IMR-90 (cell line): ENCODE results near the gene LRPAP1. TPM values are rescaled to one million over a fixed set of nuclear protein-coding genes. Genes with fewer than 3 reads are reported as not detected.

ENCODE experiments used
- ATAC-seq: fragments of 200-7000 bp; cut with Tn5 transposase; 2 replicates; pipeline ENCODE4 v1.9.1; 2020; ENCODE audit warnings: low read depth, mild to moderate bottlenecking, moderate library complexity
- BruUV-seq: library from RNA; stranded (reverse); fragments of 400-500 nt; replicated peaks from 2 replicates; lab custom pipeline; 2021; lab: Mats Ljungman, UMichigan
- CTCF ChIA-PET: fragments of 300-600 bp; formaldehyde crosslinking; extraction: SDS; loops from one replicate; lab custom pipeline; 2021; ENCODE audit warnings: antibody characterized with exemption; lab: Yijun Ruan, JAX
- POLR2A ChIA-PET: fragments of 300-600 bp; sonication (Branson Sonifier 250); formaldehyde crosslinking; loops from one replicate; lab custom pipeline; 2022; ENCODE audit warnings: antibody characterized with exemption; ENCODE audit not compliant: unreplicated experiment; lab: Charles Lee
- DNase-seq: peaks from one replicate; pipeline ENCODE4 v3.0.0; 2013
- H2AFZ ChIP-seq: replicated peaks from 2 replicates; pipeline ENCODE3; 2013; ENCODE audit warnings: low read length, mild to moderate bottlenecking; ENCODE audit not compliant: poor library complexity
- H2AK5ac ChIP-seq: 2 replicates; pipeline ENCODE4 v1.6.1; 2013; ENCODE audit warnings: low read depth, low read length, inconsistent platforms
- H2AK9ac ChIP-seq: replicated peaks from 2 replicates; pipeline ENCODE3; 2013; ENCODE audit warnings: mild to moderate bottlenecking, low read depth, low read length, moderate library complexity; ENCODE audit not compliant: poor library complexity
- H2BK120ac ChIP-seq: 2 replicates; pipeline ENCODE4 v1.6.1; 2013; ENCODE audit warnings: low read depth, low read length, inconsistent platforms
- H2BK15ac ChIP-seq: 3 replicates; pipeline ENCODE4 v1.6.1; 2013; ENCODE audit warnings: low read depth, low read length, inconsistent platforms
- H2BK20ac ChIP-seq: 2 replicates; pipeline ENCODE4 v1.6.1; 2013; ENCODE audit warnings: low read depth, mild to moderate bottlenecking, inconsistent platforms, low read length, moderate library complexity
- H2BK5ac ChIP-seq: 2 replicates; pipeline ENCODE4 v1.6.1; 2013; ENCODE audit warnings: mild to moderate bottlenecking, low read depth, low read length, inconsistent platforms; ENCODE audit not compliant: poor library complexity, severe bottlenecking
- H3K14ac ChIP-seq: replicated peaks from 2 replicates; pipeline ENCODE4 v1.6.1; 2013; ENCODE audit warnings: low read depth, low read length, inconsistent platforms
- H3K18ac ChIP-seq: 2 replicates; pipeline ENCODE4 v1.6.1; 2013; ENCODE audit warnings: low read depth, low read length, control low read depth
- H3K23ac ChIP-seq: 2 replicates; pipeline ENCODE4 v1.6.1; 2013; ENCODE audit warnings: low read depth, low read length, inconsistent platforms
- H3K27ac ChIP-seq: 2 replicates; pipeline ENCODE4 v1.5.1; 2013; ENCODE audit warnings: mild to moderate bottlenecking, control low read depth, low read length; ENCODE audit not compliant: insufficient read depth
- H3K27me3 ChIP-seq: 2 replicates; pipeline ENCODE4 v1.6.1; 2013; ENCODE audit warnings: low read length; ENCODE audit not compliant: control insufficient read depth, insufficient read depth
- H3K36me3 ChIP-seq: 2 replicates; pipeline ENCODE4 v1.6.1; 2013; ENCODE audit warnings: low read length, mixed read lengths; ENCODE audit not compliant: control insufficient read depth, insufficient read depth
- H3K4ac ChIP-seq: 2 replicates; pipeline ENCODE4 v1.6.1; 2013; ENCODE audit warnings: low read depth, low read length, inconsistent platforms
- H3K4me1 ChIP-seq: 2 replicates; pipeline ENCODE4 v1.6.1; 2013; ENCODE audit warnings: low read length, mixed read lengths; ENCODE audit not compliant: control insufficient read depth, insufficient read depth
- H3K4me2 ChIP-seq: 2 replicates; pipeline ENCODE4 v1.6.1; 2013; ENCODE audit warnings: low read depth, mild to moderate bottlenecking, control low read depth, low read length, moderate library complexity
- H3K4me3 ChIP-seq: 2 replicates; pipeline ENCODE4 v1.5.1; 2013; ENCODE audit warnings: low read depth, mild to moderate bottlenecking, control low read depth, low read length, moderate library complexity; ENCODE audit not compliant: insufficient read depth
- H3K56ac ChIP-seq: 2 replicates; pipeline ENCODE4 v1.6.1; 2013; ENCODE audit warnings: low read length, inconsistent platforms; ENCODE audit not compliant: insufficient read depth; ENCODE audit errors: extremely low read depth
- H3K79me1 ChIP-seq, 2 experiments: 2 replicates each; pipeline ENCODE4 v1.6.1; 2013; ENCODE audit warnings: low read length in 2 of 2, inconsistent platforms in 1 of 2, low read depth in 1 of 2
- H3K9ac ChIP-seq: 2 replicates; pipeline ENCODE4 v1.6.1; 2013; ENCODE audit warnings: low read depth, low read length, control low read depth
- H3K9me1 ChIP-seq: 2 replicates; pipeline ENCODE4 v1.6.1; 2013; ENCODE audit warnings: low read length, inconsistent platforms; ENCODE audit not compliant: insufficient read depth
- H3K9me3 ChIP-seq: 2 replicates; pipeline ENCODE4 v1.6.1; 2013; ENCODE audit warnings: low read length; ENCODE audit not compliant: control insufficient read depth, insufficient read depth
- H4K20me1 ChIP-seq: 2 replicates; pipeline ENCODE4 v1.6.1; 2013; ENCODE audit warnings: low read length, inconsistent platforms; ENCODE audit not compliant: insufficient read depth
- H4K5ac ChIP-seq: 2 replicates; pipeline ENCODE4 v1.6.1; 2013; ENCODE audit warnings: mild to moderate bottlenecking, low read depth, low read length, control low read depth
- H4K8ac ChIP-seq, 2 experiments: 2 replicates each; pipeline ENCODE4 v1.6.1; 2013; ENCODE audit warnings: low read depth in 2 of 2, low read length in 2 of 2, control low read depth in 1 of 2, inconsistent platforms in 1 of 2
- H4K91ac ChIP-seq: 2 replicates; pipeline ENCODE4 v1.6.1; 2013; ENCODE audit warnings: low read depth, low read length, inconsistent platforms; ENCODE audit not compliant: insufficient read depth
- BHLHE40 ChIP-seq: fragments of 150-350 bp; IDR thresholded peaks from 2 replicates; pipeline ENCODE4 v1.6.1; 2016; ENCODE audit warnings: mild to moderate bottlenecking, low read depth, low read length
- CEBPB ChIP-seq: IDR thresholded peaks from 2 replicates; pipeline ENCODE4 v1.6.1; 2012; ENCODE audit warnings: low read depth, low read length, improper control_type of control experiment
- CHD1 ChIP-seq: IDR thresholded peaks from 2 replicates; pipeline ENCODE4 v1.6.1; 2012; ENCODE audit warnings: low read depth, low read length, improper control_type of control experiment
- CTCF ChIP-seq: conservative IDR thresholded peaks from 2 replicates; pipeline ENCODE4 v1.5.1; 2012; ENCODE audit warnings: mild to moderate bottlenecking, low read depth, low read length, improper control_type of control experiment
- ELK1 ChIP-seq: fragments of 150-350 bp; IDR thresholded peaks from 2 replicates; pipeline ENCODE4 v1.6.1; 2016; ENCODE audit warnings: low read depth, mild to moderate bottlenecking, low read length, moderate library complexity, borderline replicate concordance
- MAFK ChIP-seq: IDR thresholded peaks from 2 replicates; pipeline ENCODE4 v1.6.1; 2012; ENCODE audit warnings: low read depth, low read length, improper control_type of control experiment
- MAZ ChIP-seq: IDR thresholded peaks from 2 replicates; pipeline ENCODE4 v1.6.1; 2012; ENCODE audit warnings: low read depth, mild to moderate bottlenecking, low read length, improper control_type of control experiment, moderate library complexity, borderline replicate concordance
- MXI1 ChIP-seq: IDR thresholded peaks from 2 replicates; pipeline ENCODE4 v1.6.1; 2012; ENCODE audit warnings: low read depth, mild to moderate bottlenecking, low read length, moderate library complexity, borderline replicate concordance
- NFE2L2 ChIP-seq: fragments of 150-350 bp; IDR thresholded peaks from 2 replicates; pipeline ENCODE4 v1.6.1; 2016; ENCODE audit warnings: low read depth, mild to moderate bottlenecking, low read length
- POLR2A ChIP-seq: IDR thresholded peaks from 2 replicates; pipeline ENCODE4 v1.6.1; 2012; ENCODE audit warnings: mild to moderate bottlenecking, low read depth, low read length
- RAD21 ChIP-seq: IDR thresholded peaks from 2 replicates; pipeline ENCODE4 v1.6.1; 2012; ENCODE audit warnings: low read length, improper control_type of control experiment
- RCOR1 ChIP-seq: IDR thresholded peaks from 2 replicates; pipeline ENCODE4 v1.6.1; 2012; ENCODE audit warnings: mild to moderate bottlenecking, low read length, improper control_type of control experiment; ENCODE audit not compliant: insufficient replicate concordance
- RFX5 ChIP-seq: IDR thresholded peaks from 2 replicates; pipeline ENCODE4 v1.8.0; 2012; ENCODE audit warnings: low read depth, mild to moderate bottlenecking, low read length, moderate library complexity
- SMC3 ChIP-seq: fragments of 150-350 bp; IDR thresholded peaks from 2 replicates; pipeline ENCODE4 v1.6.1; 2016; ENCODE audit warnings: low read depth, mild to moderate bottlenecking, antibody characterized with exemption, low read length, moderate library complexity
- USF2 ChIP-seq: fragments of 150-350 bp; IDR thresholded peaks from 2 replicates; pipeline ENCODE4 v1.6.1; 2017; ENCODE audit warnings: mild to moderate bottlenecking, antibody characterized with exemption, low read length, low read depth
- WGBS, 2 experiments: methylation state at CpG; one replicate each; pipeline versions ENCODE4 v1.1.5 to v1.1.7; 2013; ENCODE audit warnings: missing lambda C conversion rate in 2 of 2; ENCODE audit not compliant: insufficient read length in 1 of 2; ENCODE audit errors: extremely low coverage in 2 of 2; 5-methylcytosine and 5-hydroxymethylcytosine counted together
- dilution Hi-C: fragments of 300-500 bp; cut with HindIII; formaldehyde crosslinking; loops from one replicate; pipeline ENCODE4 v1.14.3; 2018; ENCODE audit warnings: low sequenced_read_pairs; ENCODE audit not compliant: unreplicated experiment
- in situ Hi-C: fragments of 300-500 bp; cut with MboI; formaldehyde crosslinking; loops from 3 replicates; pipeline ENCODE4 v1.14.3; 2019; ENCODE audit warnings: low sequenced_read_pairs, inconsistent platforms, mixed read lengths
- intact Hi-C: fragments of 100-400 bp; cut with micrococcal nuclease; formaldehyde crosslinking; loops from 2 replicates; pipeline ENCODE4 v1.10.0; 2022
- polyA plus RNA-seq, 3 experiments: library from polyadenylated mRNA; depleted of rRNA; stranded (reverse); fragments of >200 nt; gene quantifications; 2 replicates each; pipeline ENCODE4 v1.2.3, GENCODE V29; 2012; ENCODE audit warnings: low replicate concordance in 1 of 3
- total RNA-seq: library from RNA; depleted of rRNA; stranded (reverse); fragments of >200 nt; gene quantifications from 2 replicates; pipeline ENCODE4 v1.2.3, GENCODE V29; 2012

The LRPAP1 gene
- total and polyA plus RNA-seq, 2 of the 4 experiments (the other 2 are of a cell fraction), result 135 to 175 TPM

- no peak overlapping the region for H3K4me3 ChIP-seq
- no peak overlapping the region for H3K14ac ChIP-seq
- H2BK5ac ChIP-seq, result no peak overlapping the region
- H2BK20ac ChIP-seq, result no peak overlapping the region
- no peak overlapping the region for H3K9ac ChIP-seq
- POLR2A ChIA-PET, result no interaction called here
- intact Hi-C loops, result no loop called here
- ATAC-seq, result no peak
- no peaks in the 10 kb centered on the region for H3K9me1 ChIP-seq
- no peak overlapping the region for H3K18ac ChIP-seq
- no peaks in the 10 kb centered on the region for H3K27me3 ChIP-seq
- H3K23ac ChIP-seq, result no peak overlapping the region
- H2BK120ac ChIP-seq, result no peak overlapping the region
- H4K8ac ChIP-seq, result no peak overlapping the region
- no peak overlapping the region for H2BK15ac ChIP-seq
- H3K4me2 ChIP-seq, result no peak overlapping the region
- H2AFZ ChIP-seq, result no peak overlapping the region
- no peak overlapping the region for H2AK5ac ChIP-seq
- no peak for DNase-seq
- peaks cover 42% of the 10 kb centered on the region for H3K36me3 ChIP-seq
- dilution Hi-C loops, result no loop called here
- no peak overlapping the region for H4K5ac ChIP-seq
- H2AK9ac ChIP-seq, result no peak overlapping the region
- 83% methylated on average over 18 of the region's 33 CpGs; no CpG with 5 or more reads in 1 of the 2 experiments for WGBS, 2 experiments
- H3K56ac ChIP-seq, result no peak overlapping the region
- H3K4ac ChIP-seq, result no peak overlapping the region
- peaks cover 39% of the 10 kb centered on the region for H4K20me1 ChIP-seq
- H3K4me1 ChIP-seq, result peaks cover 3% of the 10 kb centered on the region; the same call in 1 of the 2 replicates
- in situ Hi-C loops, result no loop called here
- no peaks in the 10 kb centered on the region for H3K9me3 ChIP-seq
- CTCF ChIA-PET, result no interaction called here
- BruUV-seq, result no TSS peak
- H3K79me1 ChIP-seq, result peaks cover 10 to 39% of the 10 kb centered on the region in 2 experiments
- no peak overlapping the region for H4K91ac ChIP-seq
- no peak overlapping the region for H3K27ac ChIP-seq
- TF ChIP-seq CTCF (no peak), POLR2A (no peak), BHLHE40 (no peak), ELK1 (no peak), RAD21 (no peak), USF2 (no peak), CEBPB (no peak), MAFK (no peak), RCOR1 (no peak), CHD1 (no peak), NFE2L2 (no peak), RFX5 (no peak), MAZ (no peak), MXI1 (no peak), SMC3 (no peak)
These were observed 6.4 kb downstream of the LRPAP1 start for GRCh38 chr4:3525532-3526430.
